ENCODE measurements around the gene SLC9A9.

Gene SLC9A9

GRCh38 chr3:143753006-143753405 lies 95.3 kb downstream of the SLC9A9 start:
- Histone ChIP-seq H3K27me3 (ENCODE audit: control insufficient read depth in 1 of 2, insufficient read depth in 2 of 2, low read length in 2 of 2) (no peaks in the 10 kb centered on the region), H3K4me1 (ENCODE audit: insufficient read depth, low read length) (peaks cover 29% of the 10 kb centered on the region), H3K36me3 (ENCODE audit: insufficient read depth, low read length) (no peaks in the 10 kb centered on the region), H3K9ac (ENCODE audit: low read length) (no peak overlapping the region), H3K9me3 (ENCODE audit: low read length) (no peaks in the 10 kb centered on the region), H3K27ac (ENCODE audit: low read depth, low read length) (no peak overlapping the region), H3K4me3 (ENCODE audit: low read depth in 1 of 2, low read length in 2 of 2) (no peak overlapping the region)

GRCh38 chr3:143751643-143752178 lies 96.6 kb downstream of the SLC9A9 start:
- peaks cover 29% of the 10 kb centered on the region for H3K4me1 ChIP-seq (ENCODE audit: insufficient read depth, low read length)
- H3K9me3 ChIP-seq (ENCODE audit: low read length): no peaks in the 10 kb centered on the region
- H3K4me3 ChIP-seq (ENCODE audit: low read depth in 1 of 2, low read length in 2 of 2): no peak overlapping the region
- H3K9ac ChIP-seq (ENCODE audit: low read length): no peak overlapping the region
- H3K27ac ChIP-seq (ENCODE audit: low read depth, low read length): no peak overlapping the region
- no peaks in the 10 kb centered on the region for H3K27me3 ChIP-seq (ENCODE audit: control insufficient read depth in 1 of 2, insufficient read depth in 2 of 2, low read length in 2 of 2)
- no peaks in the 10 kb centered on the region for H3K36me3 ChIP-seq (ENCODE audit: insufficient read depth, low read length)

- no peak overlapping the region for H3K27ac ChIP-seq (ENCODE audit: low read depth, low read length)
- H3K36me3 ChIP-seq (ENCODE audit: insufficient read depth, low read length): no peaks in the 10 kb centered on the region
- H3K27me3 ChIP-seq (ENCODE audit: control insufficient read depth in 1 of 2, insufficient read depth in 2 of 2, low read length in 2 of 2): no peaks in the 10 kb centered on the region
- peaks cover 27% of the 10 kb centered on the region for H3K4me1 ChIP-seq (ENCODE audit: insufficient read depth, low read length)
- no peaks in the 10 kb centered on the region for H3K9me3 ChIP-seq (ENCODE audit: low read length)
- no peak overlapping the region for H3K4me3 ChIP-seq (ENCODE audit: low read depth in 1 of 2, low read length in 2 of 2)
- no peak overlapping the region for H3K9ac ChIP-seq (ENCODE audit: low read length)
Observed at GRCh38 chr3:143750841-143751240, 97.4 kb downstream of the SLC9A9 start.

GRCh38 chr3:143749926-143750325 lies 98.3 kb downstream of the SLC9A9 start:
- Histone ChIP-seq H3K4me1 (ENCODE audit: insufficient read depth, low read length) (peaks cover 24% of the 10 kb centered on the region), H3K27me3 (ENCODE audit: control insufficient read depth in 1 of 2, insufficient read depth in 2 of 2, low read length in 2 of 2) (no peaks in the 10 kb centered on the region), H3K9me3 (ENCODE audit: low read length) (no peaks in the 10 kb centered on the region), H3K4me3 (ENCODE audit: low read depth in 1 of 2, low read length in 2 of 2) (no peak overlapping the region), H3K27ac (ENCODE audit: low read depth, low read length) (no peak overlapping the region), H3K9ac (ENCODE audit: low read length) (no peak overlapping the region), H3K36me3 (ENCODE audit: insufficient read depth, low read length) (no peaks in the 10 kb centered on the region)

- H3K27ac ChIP-seq (ENCODE audit: low read depth, low read length): no peak overlapping the region
- H3K4me3 ChIP-seq (ENCODE audit: low read depth in 1 of 2, low read length in 2 of 2): no peak overlapping the region
- peaks cover 3% of the 10 kb centered on the region for H3K9me3 ChIP-seq (ENCODE audit: low read length)
Observed at GRCh38 chr3:143737065-143737464, 111.2 kb downstream of the SLC9A9 start.

GRCh38 chr3:143736205-143736997 lies 111.9 kb downstream of the SLC9A9 start:
- H3K36me3 ChIP-seq (ENCODE audit: insufficient read depth, low read length): no peaks in the 10 kb centered on the region
- H3K4me1 ChIP-seq (ENCODE audit: insufficient read depth, low read length): no peaks in the 10 kb centered on the region
- no peak overlapping the region for H3K27ac ChIP-seq (ENCODE audit: low read depth, low read length)
- no peaks in the 10 kb centered on the region for H3K27me3 ChIP-seq (ENCODE audit: control insufficient read depth in 1 of 2, insufficient read depth in 2 of 2, low read length in 2 of 2)
- peaks cover 3% of the 10 kb centered on the region for H3K9me3 ChIP-seq (ENCODE audit: low read length)
- no peak overlapping the region for H3K4me3 ChIP-seq (ENCODE audit: low read depth in 1 of 2, low read length in 2 of 2)
- H3K9ac ChIP-seq (ENCODE audit: low read length): no peak overlapping the region

More at GRCh38 chr3:143737065-143737464, 111.2 kb downstream of the SLC9A9 start:
- Histone ChIP-seq H3K27me3 (ENCODE audit: control insufficient read depth in 1 of 2, insufficient read depth in 2 of 2, low read length in 2 of 2) (no peaks in the 10 kb centered on the region), H3K4me1 (ENCODE audit: insufficient read depth, low read length) (no peaks in the 10 kb centered on the region), H3K36me3 (ENCODE audit: insufficient read depth, low read length) (no peaks in the 10 kb centered on the region), H3K9ac (ENCODE audit: low read length) (no peak overlapping the region)

- Histone ChIP-seq H3K9me3 (ENCODE audit: low read length) (no peaks in the 10 kb centered on the region), H3K9ac (ENCODE audit: low read length) (no peak overlapping the region), H3K4me1 (ENCODE audit: insufficient read depth, low read length) (no peaks in the 10 kb centered on the region), H3K36me3 (ENCODE audit: insufficient read depth, low read length) (no peaks in the 10 kb centered on the region), H3K4me3 (ENCODE audit: low read depth in 1 of 2, low read length in 2 of 2) (no peak overlapping the region), H3K27ac (ENCODE audit: low read depth, low read length) (no peak overlapping the region), H3K27me3 (ENCODE audit: control insufficient read depth in 1 of 2, insufficient read depth in 2 of 2, low read length in 2 of 2) (no peaks in the 10 kb centered on the region)
Observed at GRCh38 chr3:143731776-143732175, 116.5 kb downstream of the SLC9A9 start.

GRCh38 chr3:143731320-143731719 lies 116.9 kb downstream of the SLC9A9 start:
- Histone ChIP-seq H3K36me3 (ENCODE audit: insufficient read depth, low read length) (no peaks in the 10 kb centered on the region), H3K4me1 (ENCODE audit: insufficient read depth, low read length) (no peaks in the 10 kb centered on the region), H3K4me3 (ENCODE audit: low read depth in 1 of 2, low read length in 2 of 2) (no peak overlapping the region), H3K9ac (ENCODE audit: low read length) (no peak overlapping the region), H3K27ac (ENCODE audit: low read depth, low read length) (no peak overlapping the region), H3K9me3 (ENCODE audit: low read length) (no peaks in the 10 kb centered on the region), H3K27me3 (ENCODE audit: control insufficient read depth in 1 of 2, insufficient read depth in 2 of 2, low read length in 2 of 2) (no peaks in the 10 kb centered on the region)

GRCh38 chr3:143727391-143727790 lies 120.9 kb downstream of the SLC9A9 start:
- Histone ChIP-seq H3K36me3 (ENCODE audit: insufficient read depth, low read length) (no peaks in the 10 kb centered on the region), H3K27ac (ENCODE audit: low read depth, low read length) (no peak overlapping the region)

GRCh38 chr3:143726727-143727126 lies 121.5 kb downstream of the SLC9A9 start:
- no peaks in the 10 kb centered on the region for H3K4me1 ChIP-seq (ENCODE audit: insufficient read depth, low read length)
- H3K9me3 ChIP-seq (ENCODE audit: low read length): no peaks in the 10 kb centered on the region
- no peak overlapping the region for H3K4me3 ChIP-seq (ENCODE audit: low read depth in 1 of 2, low read length in 2 of 2)
- H3K27ac ChIP-seq (ENCODE audit: low read depth, low read length): no peak overlapping the region
- no peaks in the 10 kb centered on the region for H3K36me3 ChIP-seq (ENCODE audit: insufficient read depth, low read length)
- no peak overlapping the region for H3K9ac ChIP-seq (ENCODE audit: low read length)
- no peaks in the 10 kb centered on the region for H3K27me3 ChIP-seq (ENCODE audit: control insufficient read depth in 1 of 2, insufficient read depth in 2 of 2, low read length in 2 of 2)

More at GRCh38 chr3:143727391-143727790, 120.9 kb downstream of the SLC9A9 start:
- H3K27me3 ChIP-seq (ENCODE audit: control insufficient read depth in 1 of 2, insufficient read depth in 2 of 2, low read length in 2 of 2): no peaks in the 10 kb centered on the region
- no peak overlapping the region for H3K4me3 ChIP-seq (ENCODE audit: low read depth in 1 of 2, low read length in 2 of 2)
- H3K9ac ChIP-seq (ENCODE audit: low read length): no peak overlapping the region
- H3K9me3 ChIP-seq (ENCODE audit: low read length): no peaks in the 10 kb centered on the region
- no peaks in the 10 kb centered on the region for H3K4me1 ChIP-seq (ENCODE audit: insufficient read depth, low read length)

- Histone ChIP-seq H3K36me3 (ENCODE audit: insufficient read depth, low read length) (no peaks in the 10 kb centered on the region), H3K9ac (ENCODE audit: low read length) (no peak overlapping the region), H3K9me3 (ENCODE audit: low read length) (no peaks in the 10 kb centered on the region), H3K27me3 (ENCODE audit: control insufficient read depth in 1 of 2, insufficient read depth in 2 of 2, low read length in 2 of 2) (no peaks in the 10 kb centered on the region), H3K4me1 (ENCODE audit: insufficient read depth, low read length) (no peaks in the 10 kb centered on the region), H3K4me3 (ENCODE audit: low read depth in 1 of 2, low read length in 2 of 2) (no peak overlapping the region), H3K27ac (ENCODE audit: low read depth, low read length) (no peak overlapping the region)
Observed at GRCh38 chr3:143720381-143720780, 127.9 kb downstream of the SLC9A9 start.

- Histone ChIP-seq H3K4me3 (ENCODE audit: low read depth in 1 of 2, low read length in 2 of 2) (no peak overlapping the region), H3K4me1 (ENCODE audit: insufficient read depth, low read length) (no peaks in the 10 kb centered on the region), H3K36me3 (ENCODE audit: insufficient read depth, low read length) (no peaks in the 10 kb centered on the region), H3K9me3 (ENCODE audit: low read length) (no peaks in the 10 kb centered on the region), H3K27ac (ENCODE audit: low read depth, low read length) (no peak overlapping the region), H3K9ac (ENCODE audit: low read length) (no peak overlapping the region), H3K27me3 (ENCODE audit: control insufficient read depth in 1 of 2, insufficient read depth in 2 of 2, low read length in 2 of 2) (no peaks in the 10 kb centered on the region)
Observed at GRCh38 chr3:143718463-143718862, 129.8 kb downstream of the SLC9A9 start.
